Measurements from ENCODE around the gene SCT.

DNA sequence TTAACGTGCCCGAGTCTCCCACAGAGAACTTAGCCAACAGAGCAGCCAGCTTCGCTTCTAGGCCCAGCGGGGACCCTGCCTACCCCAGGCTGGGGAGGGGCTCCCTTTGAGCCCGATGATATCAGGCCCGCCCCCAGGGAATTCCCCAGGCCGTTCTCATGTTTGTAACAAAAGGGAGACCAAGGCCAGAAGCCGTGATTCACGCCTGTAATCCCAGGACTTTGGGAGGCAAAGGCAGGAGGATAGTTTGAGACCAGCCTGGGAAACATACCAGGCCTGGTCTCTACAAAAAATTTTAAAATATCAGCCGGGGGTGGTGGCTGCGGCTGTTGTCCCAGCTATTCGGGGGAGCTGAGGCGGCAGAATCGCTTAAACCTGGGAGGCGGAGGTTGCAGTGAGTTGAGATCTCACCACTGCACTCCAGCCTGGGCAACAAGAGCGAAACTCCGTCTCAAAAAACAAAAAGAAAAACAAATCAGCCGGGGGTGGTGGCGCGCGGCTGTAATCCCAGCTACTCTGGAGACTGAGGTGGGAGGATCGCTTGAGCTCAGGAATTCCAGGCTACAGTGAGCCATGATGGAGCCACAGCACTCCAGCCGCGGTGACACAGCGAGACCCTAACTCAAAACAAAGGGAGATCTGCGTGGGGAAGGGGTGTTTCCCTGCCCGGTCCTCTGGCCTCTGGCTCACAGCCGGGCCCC is 11.8 kb upstream of the SCT start:
- TF ChIP-seq, protein P1, sequence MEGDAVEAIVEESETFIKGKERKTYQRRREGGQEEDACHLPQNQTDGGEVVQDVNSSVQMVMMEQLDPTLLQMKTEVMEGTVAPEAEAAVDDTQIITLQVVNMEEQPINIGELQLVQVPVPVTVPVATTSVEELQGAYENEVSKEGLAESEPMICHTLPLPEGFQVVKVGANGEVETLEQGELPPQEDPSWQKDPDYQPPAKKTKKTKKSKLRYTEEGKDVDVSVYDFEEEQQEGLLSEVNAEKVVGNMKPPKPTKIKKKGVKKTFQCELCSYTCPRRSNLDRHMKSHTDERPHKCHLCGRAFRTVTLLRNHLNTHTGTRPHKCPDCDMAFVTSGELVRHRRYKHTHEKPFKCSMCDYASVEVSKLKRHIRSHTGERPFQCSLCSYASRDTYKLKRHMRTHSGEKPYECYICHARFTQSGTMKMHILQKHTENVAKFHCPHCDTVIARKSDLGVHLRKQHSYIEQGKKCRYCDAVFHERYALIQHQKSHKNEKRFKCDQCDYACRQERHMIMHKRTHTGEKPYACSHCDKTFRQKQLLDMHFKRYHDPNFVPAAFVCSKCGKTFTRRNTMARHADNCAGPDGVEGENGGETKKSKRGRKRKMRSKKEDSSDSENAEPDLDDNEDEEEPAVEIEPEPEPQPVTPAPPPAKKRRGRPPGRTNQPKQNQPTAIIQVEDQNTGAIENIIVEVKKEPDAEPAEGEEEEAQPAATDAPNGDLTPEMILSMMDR (IDR thresholded peaks at IDR 0.05) = no peak
- TF ChIP-seq, protein P2, sequence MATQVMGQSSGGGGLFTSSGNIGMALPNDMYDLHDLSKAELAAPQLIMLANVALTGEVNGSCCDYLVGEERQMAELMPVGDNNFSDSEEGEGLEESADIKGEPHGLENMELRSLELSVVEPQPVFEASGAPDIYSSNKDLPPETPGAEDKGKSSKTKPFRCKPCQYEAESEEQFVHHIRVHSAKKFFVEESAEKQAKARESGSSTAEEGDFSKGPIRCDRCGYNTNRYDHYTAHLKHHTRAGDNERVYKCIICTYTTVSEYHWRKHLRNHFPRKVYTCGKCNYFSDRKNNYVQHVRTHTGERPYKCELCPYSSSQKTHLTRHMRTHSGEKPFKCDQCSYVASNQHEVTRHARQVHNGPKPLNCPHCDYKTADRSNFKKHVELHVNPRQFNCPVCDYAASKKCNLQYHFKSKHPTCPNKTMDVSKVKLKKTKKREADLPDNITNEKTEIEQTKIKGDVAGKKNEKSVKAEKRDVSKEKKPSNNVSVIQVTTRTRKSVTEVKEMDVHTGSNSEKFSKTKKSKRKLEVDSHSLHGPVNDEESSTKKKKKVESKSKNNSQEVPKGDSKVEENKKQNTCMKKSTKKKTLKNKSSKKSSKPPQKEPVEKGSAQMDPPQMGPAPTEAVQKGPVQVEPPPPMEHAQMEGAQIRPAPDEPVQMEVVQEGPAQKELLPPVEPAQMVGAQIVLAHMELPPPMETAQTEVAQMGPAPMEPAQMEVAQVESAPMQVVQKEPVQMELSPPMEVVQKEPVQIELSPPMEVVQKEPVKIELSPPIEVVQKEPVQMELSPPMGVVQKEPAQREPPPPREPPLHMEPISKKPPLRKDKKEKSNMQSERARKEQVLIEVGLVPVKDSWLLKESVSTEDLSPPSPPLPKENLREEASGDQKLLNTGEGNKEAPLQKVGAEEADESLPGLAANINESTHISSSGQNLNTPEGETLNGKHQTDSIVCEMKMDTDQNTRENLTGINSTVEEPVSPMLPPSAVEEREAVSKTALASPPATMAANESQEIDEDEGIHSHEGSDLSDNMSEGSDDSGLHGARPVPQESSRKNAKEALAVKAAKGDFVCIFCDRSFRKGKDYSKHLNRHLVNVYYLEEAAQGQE (IDR thresholded peaks at IDR 0.05; ENCODE audit: insufficient read depth in 1 of 2, low read depth in 2 of 2, low read length in 1 of 2) = no peak
- TF ChIP-seq TCF7L2 (IDR thresholded peaks at IDR 0.05; ENCODE audit: low read depth, low read length) (no peak), POLR2AphosphoS5 (IDR thresholded peaks at IDR 0.05; ENCODE audit: low read depth, low read length) (0 out of 2 replicates have a peak, but pooled peaks have one; percentile 36), SIN3A (IDR thresholded peaks at IDR 0.05; ENCODE audit: borderline replicate concordance, insufficient read depth, low read depth, low read length) (no peak)

All from Panc1 (cell line).